ENCODE results near the gene MAGOHB.
"Not testable (repeated sequence)": the region's sequence is repeated elsewhere in the genome, so short reads cannot be mapped to it uniquely, and the experiment has no call there.

The MAGOHB gene

DNA sequence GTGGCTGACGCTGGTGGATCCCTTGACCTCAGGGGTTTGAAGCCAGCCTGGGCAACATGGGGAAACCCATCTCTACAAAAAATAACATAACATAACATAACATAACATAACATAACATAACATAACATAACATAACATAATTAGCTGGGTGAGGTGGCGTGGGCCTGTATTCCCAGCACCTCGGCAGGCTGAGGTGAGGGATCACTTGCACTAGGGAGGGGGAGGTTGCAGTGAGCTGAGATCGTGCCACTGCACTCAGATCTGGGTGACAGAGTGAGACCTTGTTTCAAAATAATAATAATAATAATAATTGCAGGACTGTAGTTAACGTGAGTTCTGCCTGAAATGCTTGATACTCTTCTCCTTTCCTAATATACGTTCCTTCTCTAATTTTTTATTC lies 1.3 kb downstream of the MAGOHB start:
- DNase-seq = no peak

DNA sequence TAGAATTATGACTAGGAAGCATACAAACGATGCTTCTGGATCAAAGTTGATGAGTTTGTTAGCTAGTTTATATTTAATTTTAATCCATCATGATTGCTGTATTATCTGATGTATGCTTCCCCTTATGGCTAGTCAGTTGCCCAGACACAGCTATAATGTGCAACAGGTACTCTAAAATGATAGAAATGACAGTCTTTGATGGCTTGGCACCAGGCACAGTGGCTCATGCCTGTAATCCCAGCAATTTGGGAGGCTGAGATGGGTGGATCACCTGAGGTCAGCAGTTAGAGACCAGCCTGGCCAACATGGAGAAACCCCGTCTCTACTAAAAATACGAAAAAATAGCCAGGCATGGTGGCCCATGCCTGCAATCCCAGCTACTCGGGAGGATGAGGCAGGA lies 2.2 kb downstream of the MAGOHB start:
- DNase-seq = not testable (repeated sequence)

DNA sequence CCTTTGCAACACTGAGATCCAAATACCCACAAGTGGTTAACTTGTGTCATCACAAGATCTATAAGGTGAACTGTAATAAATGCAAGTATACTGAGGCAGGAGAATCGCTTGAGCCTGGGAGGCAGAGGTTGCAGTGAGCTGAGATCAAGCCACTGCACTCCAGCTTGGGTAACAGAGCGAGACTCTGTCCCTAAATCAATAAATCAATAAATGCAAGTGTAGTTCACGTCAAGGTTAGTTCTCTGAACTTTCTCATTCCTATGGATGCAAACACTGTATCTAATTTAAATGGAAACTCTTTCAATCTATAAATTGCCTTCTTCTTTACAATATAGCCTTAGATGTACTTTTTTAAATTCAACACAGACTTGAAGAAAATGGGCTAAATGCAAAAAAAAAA lies 3.2 kb downstream of the MAGOHB start:
- no peak for DNase-seq

DNA sequence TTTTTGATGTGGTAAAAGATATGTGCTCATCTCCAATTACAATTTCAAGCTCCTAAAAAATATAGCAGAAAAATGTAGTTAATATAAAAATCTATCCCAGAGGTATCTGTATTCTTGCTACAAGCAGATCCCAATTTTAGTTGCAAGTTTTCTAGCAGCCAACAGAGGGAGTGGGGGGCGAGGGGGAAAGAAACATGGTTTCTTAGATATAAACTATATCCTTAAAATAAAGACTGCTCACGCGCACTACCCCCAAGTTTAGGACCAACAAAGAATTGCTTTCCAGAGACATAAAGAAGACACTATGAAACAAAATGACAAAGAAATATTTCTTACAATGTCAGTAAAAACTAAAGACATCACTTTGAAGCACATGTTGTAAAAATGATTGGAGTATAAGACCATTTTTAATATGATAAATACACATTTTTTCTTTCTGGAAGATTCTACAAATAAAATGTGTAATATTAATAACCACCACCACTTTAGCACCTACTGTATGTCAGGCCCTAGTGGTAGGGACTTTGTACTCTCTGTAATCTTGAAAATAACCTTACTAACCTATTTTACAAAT lies 5.4 kb downstream of the MAGOHB start:
- DNase-seq = no peak

DNA sequence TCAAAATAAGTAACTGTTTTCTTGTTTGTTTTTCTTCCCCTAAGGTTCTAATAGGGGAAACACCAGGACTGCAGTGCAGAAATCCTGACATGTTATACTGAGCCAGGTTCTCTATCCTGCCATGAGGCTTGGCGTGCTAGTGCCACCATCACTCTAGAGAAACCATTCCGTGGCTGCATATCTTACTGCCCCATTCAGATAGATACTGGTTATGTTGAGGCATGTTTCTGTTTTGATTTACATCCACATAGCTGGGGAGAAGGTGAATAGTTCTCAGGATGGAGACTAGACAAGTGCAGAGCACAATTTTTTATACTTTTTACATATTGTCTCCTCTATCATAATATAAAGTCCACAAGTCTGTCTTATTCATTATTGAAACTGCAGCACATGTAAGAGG lies 11.5 kb downstream of the MAGOHB start:
- DNase-seq = no peak

DNA sequence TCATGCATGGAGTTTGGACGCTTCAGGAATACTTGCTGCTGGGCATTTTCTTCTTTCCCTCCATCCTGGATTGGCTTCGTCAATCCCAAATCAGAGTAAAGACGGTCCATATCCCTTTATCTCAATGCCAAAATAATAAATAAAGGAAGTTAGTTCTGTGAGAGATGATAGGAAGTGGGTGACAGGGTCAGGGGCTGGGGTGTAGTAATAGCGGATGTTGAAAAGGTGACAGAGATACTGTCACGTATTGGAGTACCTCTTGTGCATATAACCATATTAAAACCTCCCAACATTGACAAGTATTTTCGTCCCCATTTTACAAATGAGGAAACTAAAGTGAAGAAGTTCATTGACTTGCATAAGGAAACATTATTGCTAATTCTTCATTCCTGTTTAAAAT lies 12.4 kb downstream of the MAGOHB start:
- no peak for DNase-seq

DNA sequence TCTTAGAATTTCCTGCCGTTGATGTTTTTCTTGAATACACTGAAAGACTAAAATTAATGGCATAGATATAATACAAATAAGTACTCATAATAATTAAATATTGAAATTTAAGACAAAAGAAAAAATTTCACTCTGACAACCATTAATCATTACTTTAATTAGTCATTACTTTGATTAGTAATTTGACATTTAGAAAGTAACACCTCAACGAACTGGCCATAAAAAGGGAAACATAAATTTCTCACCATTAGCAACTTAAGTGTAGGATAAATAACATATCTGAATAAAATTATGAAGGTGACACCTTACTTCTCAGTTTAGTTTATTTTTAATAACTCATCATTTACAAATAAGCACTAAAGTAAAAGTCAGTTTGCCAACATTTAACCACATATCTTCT lies 17.5 kb downstream of the MAGOHB start:
- DNase-seq = no peak

DNA sequence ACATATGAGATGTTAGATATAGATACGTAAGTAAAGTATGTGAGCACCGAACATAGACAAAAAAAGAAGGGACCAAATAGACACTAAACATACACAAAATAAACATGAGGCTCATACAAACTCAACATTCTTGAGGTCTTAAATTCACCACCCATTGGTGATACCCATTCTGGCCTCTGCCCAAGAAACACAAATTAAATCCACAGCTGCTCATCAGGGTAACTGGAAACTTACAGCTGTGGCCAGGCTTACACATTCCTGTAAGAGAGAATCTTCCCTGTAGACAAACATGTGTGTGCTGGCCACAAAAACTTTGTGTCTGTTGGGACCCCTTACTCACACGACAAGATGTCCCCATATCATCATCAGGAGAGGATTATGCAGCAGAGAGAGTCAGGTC lies 22.4 kb downstream of the MAGOHB start:
- DNase-seq = no peak

DNA sequence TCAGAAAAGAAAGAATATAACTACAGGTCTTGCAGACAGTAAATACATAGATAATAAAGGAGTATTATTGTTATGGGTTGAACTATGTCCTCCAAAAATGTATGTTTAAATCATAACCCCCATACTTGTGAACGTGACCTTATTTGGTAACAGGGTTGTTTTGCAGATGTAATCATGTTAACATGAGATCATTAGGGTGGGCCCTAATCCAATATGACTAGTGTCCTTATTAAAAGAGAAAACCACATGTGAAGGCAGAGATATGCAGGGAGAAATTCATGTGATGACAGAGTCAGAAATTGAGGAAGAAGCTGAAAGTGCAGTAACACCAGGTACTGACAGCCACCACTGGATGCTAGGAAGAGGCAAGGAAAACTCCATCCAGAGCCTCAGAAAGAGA lies 29.0 kb downstream of the MAGOHB start:
- DNase-seq = no peak

DNA sequence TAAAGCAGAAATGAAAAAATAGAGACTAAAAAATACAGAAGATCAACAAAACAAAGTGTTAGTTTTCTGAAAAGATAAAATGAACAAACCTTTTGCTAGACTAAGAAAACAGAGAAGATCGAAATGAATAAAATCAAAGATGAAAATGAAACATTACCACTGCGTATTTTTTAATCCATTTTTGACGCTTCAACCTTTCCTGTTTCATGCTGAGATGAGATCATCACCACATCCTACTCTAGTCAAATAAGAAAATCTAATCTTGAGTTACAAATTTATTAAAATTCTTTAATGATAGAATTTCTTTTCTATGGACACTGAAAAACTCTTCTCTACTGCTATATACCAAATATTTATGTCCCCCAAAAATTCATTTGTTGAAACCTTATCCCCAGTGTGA lies 30.7 kb downstream of the MAGOHB start:
- DNase-seq = no peak

DNA sequence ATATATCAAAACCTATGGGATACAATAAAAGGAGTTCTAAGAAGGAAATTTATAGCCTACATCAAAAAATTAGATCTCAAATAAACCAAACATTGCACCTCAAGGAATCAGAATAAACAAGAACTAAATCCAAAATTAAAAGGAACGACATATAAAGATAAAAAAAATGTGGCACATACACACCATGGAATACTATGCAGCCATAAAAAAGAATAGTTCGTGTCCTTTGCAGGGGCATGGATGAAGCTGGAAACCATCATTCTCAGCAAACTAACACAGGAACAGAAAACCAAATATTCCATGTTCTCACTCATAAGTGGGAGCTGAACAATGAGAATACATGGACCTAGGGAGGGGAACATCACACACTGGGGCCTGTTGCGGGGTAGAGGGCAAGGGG lies 31.3 kb downstream of the MAGOHB start:
- not testable (repeated sequence) for DNase-seq

DNA sequence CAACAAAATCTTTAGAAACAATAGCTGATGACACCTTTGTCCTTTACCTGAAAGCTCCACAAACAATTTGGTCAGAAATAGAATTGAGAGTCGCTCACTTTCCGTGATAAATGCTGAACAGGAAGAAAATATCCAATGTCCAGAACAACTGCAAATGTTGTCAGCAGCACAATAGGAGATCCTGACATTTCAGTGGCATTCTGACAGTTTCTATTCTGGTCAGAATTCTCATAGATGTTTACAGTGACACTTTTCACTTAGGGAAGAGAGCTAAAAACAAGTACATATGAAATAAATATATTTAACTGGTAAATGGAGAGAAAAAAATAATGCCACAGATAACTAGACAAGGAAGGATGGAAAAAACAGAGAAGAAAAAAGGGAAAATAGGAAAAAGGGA lies 39.1 kb downstream of the MAGOHB start:
- DNase-seq = no peak

DNA sequence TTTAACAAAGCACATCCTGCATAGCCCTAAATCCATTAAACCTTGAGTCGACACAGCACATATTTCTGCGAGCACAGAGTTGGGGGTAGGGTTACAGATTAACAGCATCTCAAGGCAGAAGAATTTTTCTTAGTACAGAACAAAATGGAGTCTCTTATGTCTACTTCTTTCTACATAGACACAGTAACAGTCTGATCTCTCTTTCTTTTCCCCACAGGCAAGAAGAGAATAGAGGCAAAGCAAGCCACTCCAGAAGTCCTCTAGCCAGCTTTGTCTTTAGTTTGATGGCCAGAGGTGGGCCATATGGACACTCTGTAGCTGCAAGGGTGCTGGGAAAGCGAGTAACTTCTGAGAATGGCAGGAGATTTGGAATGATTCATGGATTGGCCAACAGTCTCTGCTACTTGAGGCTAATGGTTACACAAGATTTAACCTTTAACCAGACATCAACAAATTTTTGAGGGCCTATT lies 41.4 kb downstream of the MAGOHB start:
- not testable (repeated sequence) for DNase-seq

DNA sequence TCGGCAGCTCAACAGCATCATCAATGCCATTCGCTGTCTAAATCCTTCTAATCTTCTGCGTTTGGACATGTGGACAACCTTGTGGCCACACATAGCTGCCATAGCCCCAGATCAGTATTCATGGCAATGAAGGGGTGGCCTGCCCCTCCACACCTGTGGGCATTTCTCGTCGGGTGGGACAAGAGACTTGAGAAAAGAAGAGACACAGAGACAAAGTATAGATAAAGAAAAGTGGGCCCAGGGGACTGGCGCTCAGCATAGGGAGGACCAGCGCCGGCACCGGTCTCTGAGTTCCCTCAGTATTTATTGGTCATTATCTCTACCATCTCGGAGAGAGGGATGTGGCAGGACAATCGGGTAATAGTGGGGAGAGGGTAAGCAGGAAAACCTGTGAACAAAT lies 42.3 kb downstream of the MAGOHB start:
- DNase-seq = no peak

DNA sequence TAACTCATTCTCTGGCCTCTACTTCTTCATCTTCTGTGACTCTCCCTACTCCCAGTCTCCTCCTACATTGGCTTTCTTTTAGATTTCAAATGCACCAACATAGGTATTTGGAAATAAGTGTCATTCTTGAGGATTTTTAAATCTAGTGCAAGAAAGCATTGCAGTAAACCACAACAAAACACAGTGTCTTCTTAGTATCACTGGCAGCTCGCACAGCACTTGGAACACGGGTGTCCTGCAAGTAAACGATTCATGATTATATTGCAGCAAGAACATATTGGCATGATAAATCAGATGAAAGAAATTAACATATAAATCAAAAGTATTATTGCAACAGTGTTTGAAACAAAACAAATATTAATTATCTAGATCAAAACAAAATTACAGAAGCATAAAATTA lies 45.6 kb downstream of the MAGOHB start:
- DNase-seq = no peak

DNA sequence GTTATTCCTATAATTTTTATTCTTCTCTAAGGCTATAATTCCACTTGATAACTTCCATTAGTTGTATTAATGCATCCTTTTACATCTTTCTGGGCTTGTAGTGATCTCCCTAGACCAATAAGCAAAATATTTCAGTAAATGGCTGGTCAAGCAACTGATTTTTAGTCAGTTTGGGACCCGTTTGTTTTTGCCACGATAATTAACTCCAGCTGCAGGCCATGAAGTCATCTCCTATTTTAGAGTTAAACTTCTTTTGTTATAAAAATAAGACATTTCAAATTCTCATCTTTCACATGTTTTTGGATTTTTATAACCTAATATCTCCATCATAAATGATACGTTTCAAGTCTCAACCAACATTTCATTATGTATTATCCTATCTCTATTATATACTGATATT lies 49.4 kb downstream of the MAGOHB start:
- no peak for DNase-seq

DNA sequence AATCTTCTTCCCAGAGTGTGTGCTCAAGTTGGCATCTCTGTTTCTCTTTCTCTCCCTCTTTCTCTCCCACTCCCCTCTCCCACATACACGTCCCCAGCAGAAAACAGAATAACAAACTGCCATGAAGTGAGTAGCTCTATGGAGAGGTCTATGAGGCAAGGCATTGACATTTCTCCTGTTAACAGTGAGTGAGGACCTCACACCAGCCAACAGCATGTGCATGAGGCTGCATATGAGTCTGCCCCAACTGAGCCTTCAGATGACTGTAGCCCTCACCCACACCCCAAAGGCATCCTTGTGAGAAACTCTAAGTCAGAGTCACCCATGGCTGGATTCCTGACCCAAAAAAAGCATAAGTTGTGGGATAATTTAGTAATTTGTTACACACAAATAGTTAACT lies 50.4 kb downstream of the MAGOHB start:
- no peak for DNase-seq

DNA sequence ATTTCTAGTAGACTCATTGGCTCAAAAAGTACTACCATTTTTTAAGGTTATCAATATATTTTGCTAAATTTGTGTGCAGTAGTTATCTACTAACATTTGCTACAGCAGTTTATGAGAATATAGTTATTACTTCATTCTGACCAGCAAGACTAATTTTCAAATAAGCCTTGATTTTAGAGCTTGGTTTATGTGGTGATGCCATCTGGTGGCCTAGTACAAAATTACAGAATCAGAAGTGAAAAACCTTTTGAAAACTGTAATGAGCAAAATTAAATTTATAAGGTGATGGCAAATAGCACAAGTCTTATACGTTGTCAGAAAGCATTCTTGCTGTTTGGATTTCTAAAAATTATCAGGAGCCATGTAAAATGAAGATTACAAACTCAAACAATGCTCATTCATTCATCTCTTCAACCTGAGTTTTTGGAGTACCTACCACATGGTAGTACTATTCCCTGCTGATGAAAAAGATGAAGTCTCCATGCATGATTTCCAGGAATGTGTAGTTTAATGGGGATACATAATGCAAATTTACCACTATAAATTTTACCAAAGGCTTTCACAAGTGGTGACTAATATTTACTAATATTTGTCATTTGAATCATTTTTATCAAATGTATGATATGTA lies 51.0 kb downstream of the MAGOHB start:
- DNase-seq = no peak

DNA sequence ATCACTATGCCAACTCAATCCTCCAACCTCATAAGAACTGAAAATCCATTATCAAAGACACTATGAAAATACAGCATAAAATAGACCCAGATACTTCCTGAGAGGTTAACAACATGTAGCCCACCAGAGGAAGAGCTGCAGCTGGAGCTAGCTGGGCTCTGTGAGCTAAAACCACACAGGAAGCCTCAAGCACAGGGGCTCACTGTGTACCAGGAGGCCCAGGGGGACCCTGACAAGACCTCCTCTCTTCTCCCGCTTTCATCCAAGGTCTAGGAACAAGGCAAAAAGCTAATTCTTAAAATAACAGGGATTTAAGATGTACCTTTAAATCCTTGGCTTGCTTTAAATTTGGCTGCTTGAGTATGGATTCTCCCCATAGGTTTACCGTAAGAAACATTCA lies 54.2 kb downstream of the MAGOHB start:
- no peak for DNase-seq

DNA sequence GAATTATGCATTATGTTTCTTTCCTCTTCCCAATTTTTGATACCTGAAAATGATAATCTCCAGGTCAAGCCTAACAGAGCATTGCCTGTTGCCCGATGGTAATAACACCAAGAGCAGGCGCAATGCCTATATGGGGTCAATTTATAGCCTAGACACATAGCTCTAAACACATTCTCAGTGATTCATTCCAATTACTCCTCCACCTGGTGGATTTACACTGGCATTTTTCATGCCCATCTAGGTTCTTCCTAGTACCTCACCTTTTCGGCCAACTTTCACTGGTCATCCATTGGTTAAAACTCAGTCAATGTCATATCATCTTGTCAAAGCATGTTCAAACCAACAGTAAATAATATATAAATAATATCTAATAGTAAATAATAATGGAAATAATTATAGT lies 54.6 kb downstream of the MAGOHB start:
- DNase-seq = no peak

DNA sequence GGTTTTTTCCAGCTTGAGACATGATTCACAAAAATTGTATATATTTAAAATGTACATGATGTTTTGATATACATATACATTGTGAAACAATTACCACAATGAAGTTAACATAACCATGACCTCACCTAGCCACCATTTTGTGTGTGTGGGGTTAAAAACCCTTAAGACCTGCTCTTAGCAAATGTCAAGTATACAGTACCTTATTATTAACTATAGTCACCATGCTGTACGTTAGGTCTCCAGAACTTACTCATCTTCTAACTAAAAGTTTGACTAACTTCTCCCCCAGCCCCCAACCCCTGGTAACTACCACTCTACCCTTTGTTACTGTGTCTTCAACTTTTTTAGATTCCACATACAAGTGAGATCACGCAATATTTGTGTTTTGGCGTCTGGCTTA lies 55.1 kb downstream of the MAGOHB start:
- no peak for DNase-seq

DNA sequence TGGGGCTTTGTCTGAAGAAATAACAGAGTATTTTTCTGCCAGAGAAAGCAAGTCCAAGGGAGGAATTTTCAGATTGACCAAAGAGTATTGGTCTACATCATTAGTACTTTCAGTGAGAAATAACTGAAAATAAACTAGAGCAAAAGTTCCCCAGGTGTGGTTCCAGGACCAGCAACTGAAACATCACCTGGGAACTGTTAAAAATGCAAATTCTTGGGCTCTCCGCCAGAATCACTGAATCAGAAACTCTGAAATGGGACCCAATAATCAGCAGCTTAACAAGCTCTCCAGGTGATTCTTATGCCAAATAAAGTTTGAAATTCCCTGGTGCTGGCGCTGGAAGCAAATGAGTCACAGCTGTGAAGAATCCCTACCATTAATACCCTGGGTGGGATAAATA lies 55.6 kb downstream of the MAGOHB start:
- no peak for DNase-seq

DNA sequence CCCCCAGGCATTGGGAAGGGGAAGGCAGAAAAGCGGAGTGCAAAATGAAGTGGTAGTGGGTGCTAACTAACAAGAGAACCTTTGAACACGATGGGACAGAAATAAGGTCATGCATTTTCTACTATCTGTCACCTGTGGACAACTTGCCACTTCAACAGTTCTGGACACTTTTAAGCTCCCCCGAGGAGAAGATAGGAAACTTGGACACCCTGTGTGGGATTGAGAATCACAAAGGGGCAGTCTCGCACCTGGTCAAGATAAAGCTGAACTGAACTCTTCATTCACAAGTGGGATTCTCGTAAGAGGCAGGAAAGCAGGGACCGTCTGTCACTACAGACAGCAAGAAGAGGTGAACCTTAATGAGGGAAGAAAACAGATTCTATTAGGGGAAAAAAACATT lies 56.1 kb downstream of the MAGOHB start:
- no peak for DNase-seq

DNA sequence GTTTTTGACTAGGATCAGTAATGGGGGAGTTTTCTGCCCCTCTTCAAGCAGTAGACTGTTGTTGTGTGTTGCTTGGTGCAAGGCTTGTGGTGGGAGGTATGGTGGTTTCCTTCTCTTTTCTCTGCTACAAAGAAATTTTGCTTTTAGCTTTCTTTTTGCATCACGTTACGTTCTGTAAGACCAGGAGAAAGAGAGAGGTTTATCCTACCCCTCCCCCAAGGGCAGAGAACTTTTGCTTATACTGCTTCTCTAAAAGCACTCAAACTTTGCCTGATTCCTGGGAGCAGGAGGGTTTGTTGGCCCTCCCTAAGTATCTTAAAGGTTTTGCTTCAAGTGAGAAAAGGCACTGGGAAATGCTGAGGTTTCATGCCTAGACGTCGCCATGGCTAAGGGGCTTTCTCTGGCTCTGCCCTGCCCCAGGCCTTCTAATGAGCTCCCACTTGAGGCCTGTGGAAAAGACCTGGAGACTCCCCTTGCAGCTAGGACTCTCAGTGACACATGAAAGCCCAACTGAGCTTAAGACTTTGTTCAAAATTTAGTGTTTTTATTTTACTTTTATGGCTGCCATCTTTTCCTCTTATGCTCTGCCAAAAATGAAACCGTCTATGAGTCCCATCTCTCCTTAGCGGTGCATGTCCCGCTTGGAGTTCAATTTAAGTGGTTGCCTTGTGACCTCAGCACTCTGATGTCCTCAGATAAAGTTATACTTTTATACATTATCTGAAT lies 58.5 kb downstream of the MAGOHB start:
- DNase-seq = no peak
